ENCODE data around the gene PTCSC3. TPM values are rescaled to one million over a fixed set of nuclear protein-coding genes. Genes with fewer than 3 reads are reported as not detected.

Gene PTCSC3
- total and polyA plus RNA-seq, 9 of the 15 experiments (the other 6 are each of a cell fraction or from before 2014, with no cell fraction given) = not detected

- TF ChIP-seq KAT2B (IDR thresholded peaks at IDR 0.05; ENCODE audit: low read depth, low read length) (no peak), ZNF318 (IDR thresholded peaks at IDR 0.05; ENCODE audit: borderline replicate concordance in 1 of 2, low read depth in 1 of 2) (no peak), PML (IDR thresholded peaks at IDR 0.05; ENCODE audit: low read length) (no peak), HDAC6 (IDR thresholded peaks at IDR 0.05; ENCODE audit: low read depth, low read length) (no peak), ZNF224 (CRISPR knock-in tag; IDR thresholded peaks at IDR 0.05) (no peak), ZNF41 (CRISPR knock-in tag; conservative IDR thresholded peaks at IDR 0.05) (no peak), FOXJ3 (CRISPR knock-in tag; IDR thresholded peaks at IDR 0.05) (no peak), ARNT (IDR thresholded peaks at IDR 0.05) (no peak), ZNF707 (CRISPR knock-in tag; conservative IDR thresholded peaks at IDR 0.05) (no peak), CHAMP1 (IDR thresholded peaks at IDR 0.05) (no peak), ZKSCAN3 (CRISPR knock-in tag; IDR thresholded peaks at IDR 0.05) (no peak)
These were observed 63.2 kb downstream of the PTCSC3 start (continued) for GRCh38 chr14:36113341-36113740.

Data from K562 (cell line).